HFFc6 (cell line): Measurements from ENCODE around the gene GAREM1. TPM values are rescaled to one million over a fixed set of nuclear protein-coding genes. Genes with fewer than 3 reads are reported as not detected.

Experiments
- DNase-seq: peaks from one replicate; pipeline ENCODE4 v3.0.0-alpha.2; 2018
- H3K27ac Mint-ChIP-seq: 2 replicates; pipeline ENCODE4 v1.8.0; 2020; ENCODE audit warnings: mild to moderate bottlenecking, mixed read lengths
- H3K27me3 Mint-ChIP-seq: 2 replicates; pipeline ENCODE4 v1.8.0; 2021; ENCODE audit warnings: mild to moderate bottlenecking, moderate library complexity, mixed read lengths; ENCODE audit not compliant: insufficient read depth
- H3K36me3 Mint-ChIP-seq: 2 replicates; pipeline ENCODE4 v1.8.0; 2021; ENCODE audit warnings: low read depth, mixed read lengths
- H3K4me1 Mint-ChIP-seq: 2 replicates; pipeline ENCODE4 v1.8.0; 2020; ENCODE audit warnings: low read depth, mixed read lengths
- H3K4me3 Mint-ChIP-seq: 2 replicates; pipeline ENCODE4 v1.8.0; 2020; ENCODE audit warnings: mild to moderate bottlenecking, moderate library complexity, mixed read lengths
- H3K9me3 Mint-ChIP-seq: 2 replicates; pipeline ENCODE4 v1.8.0; 2020; ENCODE audit warnings: mild to moderate bottlenecking, mixed read lengths
- total RNA-seq, 6 experiments: library from RNA; stranded (reverse); fragmentation: NEBNext Ultra II Directional; extraction: Animal tissue kit (Norgen Biotek cat#: 25700); gene quantifications; 2 replicates in 1 of 6; 3 replicates in 5 of 6; pipeline ENCODE4 v1.2.3, GENCODE V29; 2021
- TF ChIP-seq, protein P1 (sequence below): fragments of 200-600 bp; sonication (generic); IDR thresholded peaks from 2 replicates; pipeline ENCODE4 v1.5.0; 2021; ENCODE audit warnings: antibody characterized with exemption, mild to moderate bottlenecking

Gene GAREM1
- total RNA-seq, 6 experiments from 2014 or later, result 0.03 to 0.31 (median 0.08) TPM

DNA sequence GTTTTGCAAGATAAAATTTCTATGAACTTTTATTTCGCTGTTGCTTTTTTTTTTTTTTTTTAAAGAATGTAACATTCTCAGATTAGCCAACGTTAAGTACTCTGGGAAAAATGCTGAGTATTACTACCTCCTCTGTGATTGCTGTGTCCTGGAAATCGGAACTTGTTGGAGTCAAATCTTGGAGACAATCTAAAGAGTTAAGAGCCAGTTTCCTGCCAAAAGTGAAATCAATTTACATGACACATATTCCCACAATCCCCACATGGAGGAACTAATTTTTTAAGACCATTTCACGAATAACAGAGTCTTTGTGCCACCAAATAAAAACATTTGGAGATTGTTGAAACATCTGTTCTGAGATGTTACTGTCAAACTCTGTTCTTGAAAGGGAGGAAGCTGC lies 153.0 kb downstream of the GAREM1 start:
- H3K4me3 Mint-ChIP-seq, result no peak overlapping the region
- H3K27me3 Mint-ChIP-seq, result no peaks in the 10 kb centered on the region; the same call in none of the 2 replicates

DNA sequence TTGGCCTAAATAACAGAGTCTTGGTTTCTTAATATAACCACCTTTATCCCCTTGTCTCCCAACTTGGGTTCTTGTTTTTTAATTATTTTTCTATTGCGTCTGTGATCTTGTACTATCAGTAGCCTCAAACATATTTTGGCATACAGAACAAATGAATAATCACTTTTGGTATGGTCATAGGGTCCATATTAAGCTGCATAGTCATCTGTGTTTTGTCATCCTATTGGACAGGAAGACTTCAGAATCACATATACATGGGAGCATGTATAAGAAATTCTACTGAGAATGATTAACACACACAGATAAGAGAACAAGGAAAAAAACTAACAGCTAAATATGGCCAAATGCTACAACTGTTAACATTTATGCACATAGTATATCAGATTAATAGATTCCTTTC lies 154.8 kb downstream of the GAREM1 start:
- no peak for DNase-seq
- Mint-ChIP-seq H3K27me3 (no peaks in the 10 kb centered on the region; the same call in none of the 2 replicates), H3K4me1 (peaks cover 4% of the 10 kb centered on the region; the same call in 1 of the 2 replicates), H3K9me3 (peaks cover 5% of the 10 kb centered on the region; the same call in 1 of the 2 replicates), H3K36me3 (no peaks in the 10 kb centered on the region), H3K27ac (no peak overlapping the region), H3K4me3 (no peak overlapping the region)
- TF ChIP-seq, protein P1, sequence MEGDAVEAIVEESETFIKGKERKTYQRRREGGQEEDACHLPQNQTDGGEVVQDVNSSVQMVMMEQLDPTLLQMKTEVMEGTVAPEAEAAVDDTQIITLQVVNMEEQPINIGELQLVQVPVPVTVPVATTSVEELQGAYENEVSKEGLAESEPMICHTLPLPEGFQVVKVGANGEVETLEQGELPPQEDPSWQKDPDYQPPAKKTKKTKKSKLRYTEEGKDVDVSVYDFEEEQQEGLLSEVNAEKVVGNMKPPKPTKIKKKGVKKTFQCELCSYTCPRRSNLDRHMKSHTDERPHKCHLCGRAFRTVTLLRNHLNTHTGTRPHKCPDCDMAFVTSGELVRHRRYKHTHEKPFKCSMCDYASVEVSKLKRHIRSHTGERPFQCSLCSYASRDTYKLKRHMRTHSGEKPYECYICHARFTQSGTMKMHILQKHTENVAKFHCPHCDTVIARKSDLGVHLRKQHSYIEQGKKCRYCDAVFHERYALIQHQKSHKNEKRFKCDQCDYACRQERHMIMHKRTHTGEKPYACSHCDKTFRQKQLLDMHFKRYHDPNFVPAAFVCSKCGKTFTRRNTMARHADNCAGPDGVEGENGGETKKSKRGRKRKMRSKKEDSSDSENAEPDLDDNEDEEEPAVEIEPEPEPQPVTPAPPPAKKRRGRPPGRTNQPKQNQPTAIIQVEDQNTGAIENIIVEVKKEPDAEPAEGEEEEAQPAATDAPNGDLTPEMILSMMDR, result no peak

More for the DNA sequence above, 153.0 kb downstream of the GAREM1 start:
- Mint-ChIP-seq H3K36me3 (no peaks in the 10 kb centered on the region), H3K27ac (no peak overlapping the region), H3K9me3 (peaks cover 5% of the 10 kb centered on the region; the same call in 1 of the 2 replicates), H3K4me1 (peaks cover 4% of the 10 kb centered on the region; the same call in 1 of the 2 replicates)
- DNase-seq, result no peak
- TF ChIP-seq, protein P1, result no peak

DNA sequence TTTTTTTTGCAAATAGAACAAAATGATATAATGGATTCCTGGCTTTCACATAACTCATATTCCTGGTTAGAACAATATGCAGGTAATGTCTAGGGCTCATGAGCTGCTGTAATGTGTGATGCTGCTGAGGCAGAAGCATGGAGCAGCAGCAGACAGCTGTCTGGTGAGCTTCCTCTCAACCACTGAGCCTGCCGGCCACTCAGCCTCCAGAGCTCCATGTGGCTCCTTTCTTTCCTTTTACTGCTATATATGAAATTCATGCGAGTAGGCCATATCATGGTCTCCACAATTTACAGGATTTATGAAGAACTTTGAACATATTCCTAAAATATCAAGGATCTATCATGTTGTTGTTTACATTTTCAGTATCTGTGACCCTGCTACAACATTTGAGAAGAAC lies 159.9 kb downstream of the GAREM1 start:
- Mint-ChIP-seq H3K9me3 (peaks cover 4% of the 10 kb centered on the region; the same call in 1 of the 2 replicates), H3K36me3 (no peaks in the 10 kb centered on the region), H3K4me1 (no peaks in the 10 kb centered on the region; the same call in 1 of the 2 replicates), H3K4me3 (no peak overlapping the region), H3K27ac (no peak overlapping the region), H3K27me3 (no peaks in the 10 kb centered on the region)
- TF ChIP-seq, protein P1, result no peak
- no peak for DNase-seq

DNA sequence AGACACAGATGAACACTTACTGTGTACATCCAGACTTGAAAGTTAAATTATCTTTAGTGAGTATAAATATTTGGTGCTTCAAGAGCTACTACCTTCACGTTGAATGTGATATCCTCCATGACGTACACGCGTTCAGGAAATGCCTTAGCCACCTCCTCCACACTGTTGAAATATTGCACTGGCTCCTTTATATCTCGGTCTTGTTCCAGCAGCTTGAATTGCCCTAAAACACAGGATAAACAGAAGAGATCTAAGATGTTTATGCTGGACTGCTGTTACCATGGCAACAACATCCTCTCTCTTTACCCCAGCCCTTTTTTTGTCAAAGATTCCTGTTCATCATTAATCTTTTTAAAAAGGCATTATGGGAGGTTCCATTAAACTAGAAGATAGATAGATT lies 160.6 kb downstream of the GAREM1 start:
- Mint-ChIP-seq H3K9me3 (peaks cover 8% of the 10 kb centered on the region; the same call in 1 of the 2 replicates), H3K27ac (no peak overlapping the region), H3K36me3 (no peaks in the 10 kb centered on the region), H3K27me3 (no peaks in the 10 kb centered on the region), H3K4me3 (no peak overlapping the region), H3K4me1 (no peaks in the 10 kb centered on the region; the same call in 1 of the 2 replicates)
- TF ChIP-seq, protein P1, result no peak
- DNase-seq, result no peak

DNA sequence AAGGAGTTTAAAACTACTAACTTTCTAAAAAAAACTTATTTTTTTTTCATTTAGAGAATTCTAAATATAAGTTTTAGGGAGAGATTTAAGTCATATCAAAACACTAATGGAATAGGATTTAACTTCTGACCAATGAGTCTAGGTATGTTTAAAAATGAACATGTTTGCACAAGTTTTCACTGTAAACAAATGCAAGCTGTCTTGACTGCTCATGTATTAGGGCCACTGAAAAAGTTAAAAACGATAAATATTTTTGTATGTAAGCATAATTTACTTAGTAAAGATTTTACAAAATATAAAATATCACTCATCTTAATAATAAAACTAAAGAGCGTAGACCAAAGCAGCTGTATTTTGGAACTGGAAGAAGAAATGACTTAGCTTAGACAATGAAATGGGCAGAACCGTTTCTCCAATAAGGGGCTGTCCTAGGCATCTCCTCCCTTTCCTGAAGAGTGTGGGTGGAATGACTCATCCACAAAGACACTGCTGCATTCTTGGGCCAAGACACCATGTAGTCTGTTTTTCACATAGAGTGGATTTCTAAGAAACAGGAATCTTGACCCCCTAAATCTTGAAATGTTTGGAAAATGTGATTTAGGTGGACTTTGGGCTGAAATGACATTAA lies 162.1 kb downstream of the GAREM1 start:
- H3K27me3 Mint-ChIP-seq, result no peaks in the 10 kb centered on the region
- H3K27ac Mint-ChIP-seq, result no peak overlapping the region
- peaks cover 14% of the 10 kb centered on the region; the same call in 1 of the 2 replicates for H3K9me3 Mint-ChIP-seq
- H3K4me1 Mint-ChIP-seq, result no peaks in the 10 kb centered on the region; the same call in 1 of the 2 replicates
- no peak overlapping the region for H3K4me3 Mint-ChIP-seq
- peak; percentile 48 for DNase-seq
- TF ChIP-seq, protein P1, result no peak
- H3K36me3 Mint-ChIP-seq, result no peaks in the 10 kb centered on the region
